Keratinocyte (primary cell): ENCODE data around the gene TRPM3. TPM values are rescaled to one million over a fixed set of nuclear protein-coding genes. Genes with fewer than 3 reads are reported as not detected.

ENCODE experiments used
- DNase-seq: peaks from one replicate; pipeline ENCODE4 v3.0.0-alpha.2; 2011; ENCODE audit warnings: low read depth, missing footprints, low spot score
- FAIRE-seq: peaks from 2 replicates; lab custom pipeline; 2011; peaks lifted over from hg19 to GRCh38; lab: Jason Lieb, UNC
- H2AFZ ChIP-seq: 2 replicates; pipeline ENCODE4 v1.6.0; 2012; ENCODE audit warnings: low read length, control low read depth, inconsistent platforms; ENCODE audit not compliant: control insufficient read depth
- H3K27ac ChIP-seq: 2 replicates; pipeline ENCODE4 v1.5.1; 2011; ENCODE audit warnings: low read length; ENCODE audit not compliant: control insufficient read depth, insufficient read depth
- H3K27me3 ChIP-seq: 3 replicates; pipeline ENCODE4 v1.6.0; 2011; ENCODE audit warnings: low read length; ENCODE audit not compliant: control insufficient read depth, insufficient read depth; ENCODE audit errors: extremely low read depth
- H3K36me3 ChIP-seq, 2 experiments: 2 replicates in 1 of 2; 3 replicates in 1 of 2; pipeline ENCODE4 v1.5.1; 2011; ENCODE audit warnings: low read length in 2 of 2, mild to moderate bottlenecking in 1 of 2; ENCODE audit not compliant: control insufficient read depth in 2 of 2, insufficient read depth in 2 of 2; ENCODE audit errors: extremely low read depth in 1 of 2
- H3K4me1 ChIP-seq: 3 replicates; pipeline ENCODE4 v1.5.1; 2011; ENCODE audit warnings: low read length; ENCODE audit not compliant: control insufficient read depth, insufficient read depth; ENCODE audit errors: extremely low read depth
- H3K4me2 ChIP-seq: 3 replicates; pipeline ENCODE4 v1.6.0; 2011; ENCODE audit warnings: low read depth, low read length; ENCODE audit not compliant: control insufficient read depth, insufficient read depth; ENCODE audit errors: extremely low read depth
- H3K4me3 ChIP-seq, 3 experiments: fragments of 200-600 bp in 1 of 3; sonication (generic) in 1 of 3; 2 replicates in 2 of 3; 3 replicates in 1 of 3; pipeline ENCODE4 v1.5.1; 2011 to 2016; ENCODE audit warnings: low read length in 3 of 3, mild to moderate bottlenecking in 3 of 3, control low read depth in 2 of 3, inconsistent platforms in 1 of 3, low read depth in 1 of 3, mixed read lengths in 1 of 3, mixed run types in 1 of 3, moderate library complexity in 1 of 3; ENCODE audit not compliant: control insufficient read depth in 2 of 3, insufficient read depth in 2 of 3; ENCODE audit errors: extremely low read depth in 1 of 3
- H3K79me2 ChIP-seq: 2 replicates; pipeline ENCODE4 v1.6.0; 2012; ENCODE audit warnings: low read length; ENCODE audit not compliant: control insufficient read depth, insufficient read depth
- H3K9ac ChIP-seq: 3 replicates; pipeline ENCODE4 v1.6.0; 2011; ENCODE audit warnings: low read length; ENCODE audit not compliant: control insufficient read depth, insufficient read depth; ENCODE audit errors: extremely low read depth
- H3K9me1 ChIP-seq: 3 replicates; pipeline ENCODE4 v1.6.0; 2011; ENCODE audit warnings: low read length; ENCODE audit not compliant: control insufficient read depth, insufficient read depth; ENCODE audit errors: extremely low read depth
- H3K9me3 ChIP-seq: 2 replicates; pipeline ENCODE4 v1.5.1; 2012; ENCODE audit warnings: low read depth, low read length; ENCODE audit not compliant: control insufficient read depth
- H4K20me1 ChIP-seq: 3 replicates; pipeline ENCODE4 v1.6.0; 2011; ENCODE audit warnings: low read length; ENCODE audit not compliant: control insufficient read depth, insufficient read depth; ENCODE audit errors: extremely low read depth
- CTCF ChIP-seq, 3 experiments: IDR thresholded peaks in 1 of 3; conservative IDR thresholded peaks in 1 of 3; optimal IDR thresholded peaks in 1 of 3; 2 replicates in 2 of 3; 3 replicates in 1 of 3; pipeline versions ENCODE3 to v1.5.1; 2011; ENCODE audit warnings: low read length in 3 of 3, mild to moderate bottlenecking in 3 of 3, moderate library complexity in 2 of 3, control low read depth in 1 of 3, inconsistent platforms in 1 of 3; ENCODE audit not compliant: insufficient read depth in 2 of 3; ENCODE audit errors: extremely low read depth in 1 of 3
- EZH2 ChIP-seq: IDR thresholded peaks from one replicate; pipeline ENCODE4 v1.6.1; 2012; ENCODE audit warnings: inconsistent platforms, mild to moderate bottlenecking, low read length, moderate library complexity
- dilution Hi-C: fragments of 300-500 bp; cut with MboI; formaldehyde crosslinking; loops from one replicate; pipeline ENCODE4 v1.7.0; 2020; ENCODE audit warnings: low sequenced_read_pairs; ENCODE audit not compliant: extremely low pct_ligation_motif_present
- polyA plus RNA-seq, 5 experiments: library from polyadenylated mRNA; depleted of rRNA in 3 of 5; stranded (reverse) in 3 of 5; stranded (forward) in 1 of 5; unstranded in 1 of 5; fragments of >200 nt; gene quantifications; 1 replicate in 1 of 5; 2 replicates in 3 of 5; 3 replicates in 1 of 5; pipeline versions ENCODE4 v1.2.1 to v1.2.3, GENCODE V29; 2011 to 2012; ENCODE audit warnings: missing spikeins in 2 of 5, low read depth in 1 of 5, low replicate concordance in 1 of 5

The TRPM3 gene
- polyA plus RNA-seq, 1 donor (not counting 4 experiments of a cell fraction or from before 2014, with no cell fraction given): 0.03 TPM

- DNase-seq: no peak
- no peaks in the 10 kb centered on the region for H3K9me3 ChIP-seq
- no peak overlapping the region for H3K4me3 ChIP-seq
- FAIRE-seq: peak; percentile 5
- no peaks in the 10 kb centered on the region for H3K9me1 ChIP-seq
- peaks cover 17% of the 10 kb centered on the region for H3K4me1 ChIP-seq
- no peak overlapping the region for H3K9ac ChIP-seq
- H2AFZ ChIP-seq: no peak overlapping the region
- H4K20me1 ChIP-seq: no peaks in the 10 kb centered on the region
- H3K36me3 ChIP-seq: no peaks in the 10 kb centered on the region
- H3K4me2 ChIP-seq: no peak overlapping the region
- dilution Hi-C loops: no loop called here
- H3K79me2 ChIP-seq: no peaks in the 10 kb centered on the region
- H3K27me3 ChIP-seq: no peaks in the 10 kb centered on the region
- TF ChIP-seq EZH2: no peak
- H3K27ac ChIP-seq: no peak overlapping the region
Observed at GRCh38 chr9:70948744-70949143, 172.7 kb downstream of the TRPM3 start.

GRCh38 chr9:70947511-70947910 is 173.9 kb downstream of the TRPM3 start:
- H3K9me3 ChIP-seq: no peaks in the 10 kb centered on the region
- FAIRE-seq (no peak), DNase-seq (no peak)
- H4K20me1 ChIP-seq: no peaks in the 10 kb centered on the region
- dilution Hi-C loops: no loop called here
- H2AFZ ChIP-seq: peak overlapping the region; percentile 1
- H3K4me3 ChIP-seq: peak overlapping the region in 1 of 3 experiments; percentile 38
- peaks cover 14% of the 10 kb centered on the region for H3K4me1 ChIP-seq
- H3K79me2 ChIP-seq: no peaks in the 10 kb centered on the region
- no peaks in the 10 kb centered on the region for H3K9me1 ChIP-seq
- no peak overlapping the region for H3K27ac ChIP-seq
- H3K27me3 ChIP-seq: no peaks in the 10 kb centered on the region
- no peak overlapping the region for H3K9ac ChIP-seq
- no peak for TF ChIP-seq CTCF (optimal IDR thresholded peaks at IDR 0.05 in 1 of 3, IDR thresholded peaks at IDR 0.05 in 1 of 3, conservative IDR thresholded peaks at IDR 0.05 in 1 of 3; ENCODE audit: extremely low read depth in 1 of 3, insufficient read depth in 2 of 3, low read length in 3 of 3)
- TF ChIP-seq EZH2: no peak
- no peaks in the 10 kb centered on the region for H3K36me3 ChIP-seq
- H3K4me2 ChIP-seq: peak overlapping the region; percentile 41

- no peaks in the 10 kb centered on the region for H3K9me3 ChIP-seq
- no peaks in the 10 kb centered on the region for H3K36me3 ChIP-seq
- H2AFZ ChIP-seq: no peak overlapping the region
- FAIRE-seq (peak; percentile 29), DNase-seq (no peak)
- no peaks in the 10 kb centered on the region for H3K27me3 ChIP-seq
- TF ChIP-seq CTCF (optimal IDR thresholded peaks at IDR 0.05 in 1 of 3, IDR thresholded peaks at IDR 0.05 in 1 of 3, conservative IDR thresholded peaks at IDR 0.05 in 1 of 3; ENCODE audit: extremely low read depth in 1 of 3, insufficient read depth in 2 of 3, low read length in 3 of 3) (no peak), EZH2 (no peak)
- dilution Hi-C loops: no loop called here
- H3K4me1 ChIP-seq: peaks cover 14% of the 10 kb centered on the region
- peak overlapping the region in 1 of 3 experiments; percentile 38 for H3K4me3 ChIP-seq
- peak overlapping the region; percentile 41 for H3K4me2 ChIP-seq
- no peaks in the 10 kb centered on the region for H3K9me1 ChIP-seq
- no peak overlapping the region for H3K9ac ChIP-seq
- no peaks in the 10 kb centered on the region for H4K20me1 ChIP-seq
- H3K79me2 ChIP-seq: no peaks in the 10 kb centered on the region
- H3K27ac ChIP-seq: no peak overlapping the region
Observed at GRCh38 chr9:70947086-70947485, 174.3 kb downstream of the TRPM3 start.
